Measurements from ENCODE around the gene CGNL1.

DNA sequence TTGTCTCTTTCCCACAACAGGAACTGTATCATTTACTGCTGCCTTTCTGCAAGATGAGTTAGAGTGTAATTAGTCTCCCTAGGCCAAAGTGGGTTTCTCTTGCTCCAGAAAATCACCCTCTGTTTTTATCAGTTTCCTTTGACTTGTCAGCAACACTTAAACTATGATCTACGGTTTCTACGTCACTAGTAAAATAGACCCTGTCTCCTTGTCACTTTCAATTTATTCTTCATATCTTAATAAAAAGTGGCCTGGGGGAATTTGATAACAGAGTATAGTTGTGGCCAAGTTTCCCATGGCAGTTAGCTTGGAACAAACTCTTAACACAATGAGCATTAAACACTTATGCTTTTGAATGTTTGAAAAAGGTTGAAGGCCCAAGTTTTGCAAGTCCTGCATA is 79.6 kb downstream of the CGNL1 start:
- TF ChIP-seq, protein P1, sequence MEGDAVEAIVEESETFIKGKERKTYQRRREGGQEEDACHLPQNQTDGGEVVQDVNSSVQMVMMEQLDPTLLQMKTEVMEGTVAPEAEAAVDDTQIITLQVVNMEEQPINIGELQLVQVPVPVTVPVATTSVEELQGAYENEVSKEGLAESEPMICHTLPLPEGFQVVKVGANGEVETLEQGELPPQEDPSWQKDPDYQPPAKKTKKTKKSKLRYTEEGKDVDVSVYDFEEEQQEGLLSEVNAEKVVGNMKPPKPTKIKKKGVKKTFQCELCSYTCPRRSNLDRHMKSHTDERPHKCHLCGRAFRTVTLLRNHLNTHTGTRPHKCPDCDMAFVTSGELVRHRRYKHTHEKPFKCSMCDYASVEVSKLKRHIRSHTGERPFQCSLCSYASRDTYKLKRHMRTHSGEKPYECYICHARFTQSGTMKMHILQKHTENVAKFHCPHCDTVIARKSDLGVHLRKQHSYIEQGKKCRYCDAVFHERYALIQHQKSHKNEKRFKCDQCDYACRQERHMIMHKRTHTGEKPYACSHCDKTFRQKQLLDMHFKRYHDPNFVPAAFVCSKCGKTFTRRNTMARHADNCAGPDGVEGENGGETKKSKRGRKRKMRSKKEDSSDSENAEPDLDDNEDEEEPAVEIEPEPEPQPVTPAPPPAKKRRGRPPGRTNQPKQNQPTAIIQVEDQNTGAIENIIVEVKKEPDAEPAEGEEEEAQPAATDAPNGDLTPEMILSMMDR (IDR thresholded peaks at IDR 0.05): no peak
- no peak for TF ChIP-seq POLR2A (IDR thresholded peaks at IDR 0.05)
